PFSK-1 (cell line): ENCODE data around the gene DAGLA.

Source experiments
- FOXP2 ChIP-seq: optimal IDR thresholded peaks from 2 replicates; pipeline ENCODE3; 2011; ENCODE audit warnings: borderline replicate concordance, control low read depth, inconsistent platforms; ENCODE audit not compliant: insufficient read depth; ENCODE audit errors: extremely low read length, extremely low read depth
- POLR2AphosphoS5 ChIP-seq: IDR thresholded peaks from 2 replicates; pipeline ENCODE4 v1.6.1; 2012; ENCODE audit warnings: low read depth, mild to moderate bottlenecking, control low read depth, low read length, moderate library complexity
- REST ChIP-seq, 2 experiments: IDR thresholded peaks; 2 replicates each; pipeline versions ENCODE4 v1.6.1 to v1.8.0; 2011 to 2012; ENCODE audit warnings: low read depth in 2 of 2, low read length in 2 of 2, control low read depth in 1 of 2, inconsistent platforms in 1 of 2, mild to moderate bottlenecking in 1 of 2, moderate library complexity in 1 of 2; ENCODE audit not compliant: insufficient read depth in 1 of 2
- SIN3A ChIP-seq: IDR thresholded peaks from 2 replicates; pipeline ENCODE4 v1.6.1; 2012; ENCODE audit warnings: mild to moderate bottlenecking, low read length, moderate library complexity, borderline replicate concordance; ENCODE audit not compliant: insufficient read depth
- TAF1 ChIP-seq: IDR thresholded peaks from 2 replicates; pipeline ENCODE4 v1.6.1; 2012; ENCODE audit warnings: low read length, control low read depth, borderline replicate concordance; ENCODE audit not compliant: insufficient read depth

The DAGLA gene

GRCh38 chr11:61763930-61764605 is 83.9 kb downstream of the DAGLA start:
- no peak for TF ChIP-seq FOXP2
- no peak for TF ChIP-seq TAF1
- TF ChIP-seq REST (IDR thresholded peaks at IDR 0.05; ENCODE audit: insufficient read depth in 1 of 2, low read depth in 2 of 2, low read length in 2 of 2): no peak
- TF ChIP-seq POLR2AphosphoS5: no peak
- TF ChIP-seq SIN3A: no peak

- no peak for TF ChIP-seq TAF1
- no peak for TF ChIP-seq REST (IDR thresholded peaks at IDR 0.05; ENCODE audit: insufficient read depth in 1 of 2, low read depth in 2 of 2, low read length in 2 of 2)
- no peak for TF ChIP-seq SIN3A
- TF ChIP-seq POLR2AphosphoS5: no peak
- no peak for TF ChIP-seq FOXP2
Measured at GRCh38 chr11:61764606-61765260, 84.5 kb downstream of the DAGLA start.

GRCh38 chr11:61765550-61766253 is 85.5 kb downstream of the DAGLA start:
- TF ChIP-seq POLR2AphosphoS5 (no peak), FOXP2 (no peak), REST (IDR thresholded peaks at IDR 0.05; ENCODE audit: insufficient read depth in 1 of 2, low read depth in 2 of 2, low read length in 2 of 2) (no peak), SIN3A (no peak), TAF1 (no peak)

- no peak for TF ChIP-seq POLR2AphosphoS5
- TF ChIP-seq FOXP2: peak; percentile 65
Measured at GRCh38 chr11:61766353-61766841, 86.2 kb downstream of the DAGLA start.

- no peak for TF ChIP-seq TAF1
- no peak for TF ChIP-seq SIN3A
- no peak for TF ChIP-seq FOXP2
- TF ChIP-seq REST (IDR thresholded peaks at IDR 0.05; ENCODE audit: insufficient read depth in 1 of 2, low read depth in 2 of 2, low read length in 2 of 2): no peak
- no peak for TF ChIP-seq POLR2AphosphoS5
Measured at GRCh38 chr11:61768376-61769076, 88.3 kb downstream of the DAGLA start.
